KMS-11 (cell line): ENCODE measurements around the gene WFIKKN1.
A peak's percentile ranks its signal among the peaks of the same experiment; 100 is the strongest.

Experiments used
- H2AFZ ChIP-seq: fragments of 200-600 bp; sonication (generic); 2 replicates; pipeline ENCODE4 v1.6.1; 2016; ENCODE audit warnings: antibody characterized with exemption, mixed run types, low read depth
- H3K27ac ChIP-seq: fragments of 200-600 bp; sonication (generic); 2 replicates; pipeline ENCODE4 v1.6.1; 2016; ENCODE audit warnings: mild to moderate bottlenecking, mixed run types
- H3K27me3 ChIP-seq: fragments of 200-600 bp; sonication (generic); 2 replicates; pipeline ENCODE4 v1.6.1; 2017; ENCODE audit warnings: mild to moderate bottlenecking, low read depth, mixed run types, moderate library complexity; ENCODE audit not compliant: insufficient read depth
- H3K36me3 ChIP-seq: fragments of 200-600 bp; sonication (generic); 2 replicates; pipeline ENCODE4 v1.6.1; 2017; ENCODE audit warnings: mild to moderate bottlenecking, mixed run types; ENCODE audit not compliant: insufficient read depth
- H3K4me1 ChIP-seq: fragments of 200-600 bp; sonication (generic); 2 replicates; pipeline ENCODE4 v1.6.1; 2016; ENCODE audit warnings: mild to moderate bottlenecking, low read depth, mixed run types; ENCODE audit not compliant: poor library complexity, severe bottlenecking
- H3K4me2 ChIP-seq: fragments of 200-600 bp; sonication (generic); 2 replicates; pipeline ENCODE4 v1.7.0; 2016; ENCODE audit warnings: mild to moderate bottlenecking, mixed run types
- H3K4me3 ChIP-seq: fragments of 200-600 bp; sonication (generic); IDR thresholded peaks from 2 replicates; pipeline ENCODE4 v1.6.1; 2017; ENCODE audit warnings: low read depth, low read length, mixed read lengths; ENCODE audit not compliant: insufficient read depth
- H3K79me2 ChIP-seq: fragments of 200-600 bp; sonication (generic); 2 replicates; pipeline ENCODE4 v1.6.1; 2016; ENCODE audit warnings: low read depth, mixed run types; ENCODE audit not compliant: insufficient read depth
- H3K9ac ChIP-seq: fragments of 200-600 bp; sonication (generic); 2 replicates; pipeline ENCODE4 v1.6.1; 2016; ENCODE audit warnings: mild to moderate bottlenecking, mixed run types
- H4K20me1 ChIP-seq: fragments of 200-600 bp; sonication (generic); 2 replicates; pipeline ENCODE4 v1.6.1; 2016; ENCODE audit warnings: mild to moderate bottlenecking, mixed run types; ENCODE audit not compliant: insufficient read depth
- CTCF ChIP-seq: fragments of 200-600 bp; sonication (generic); conservative IDR thresholded peaks from 2 replicates; pipeline ENCODE4 v1.6.1; 2017; ENCODE audit warnings: low read depth, mild to moderate bottlenecking, antibody characterized with exemption, low read length, moderate library complexity, mixed read lengths

Gene WFIKKN1

GRCh38 chr16:610513-611381 is 20.0 kb upstream of the WFIKKN1 start:
- H3K27me3 ChIP-seq = no peaks in the 10 kb centered on the region
- no peaks in the 10 kb centered on the region for H3K36me3 ChIP-seq
- H3K4me2 ChIP-seq = no peak overlapping the region
- H4K20me1 ChIP-seq = no peaks in the 10 kb centered on the region
- peak; percentile 41 for TF ChIP-seq CTCF
- no peak overlapping the region for H2AFZ ChIP-seq
- peaks cover 3% of the 10 kb centered on the region; the same call in 1 of the 2 replicates for H3K79me2 ChIP-seq
- no peaks in the 10 kb centered on the region for H3K4me1 ChIP-seq
- no peak overlapping the region for H3K9ac ChIP-seq
- H3K27ac ChIP-seq = no peak overlapping the region
- H3K4me3 ChIP-seq = no peak overlapping the region

- H3K4me1 ChIP-seq = no peaks in the 10 kb centered on the region
- no peak overlapping the region for H3K9ac ChIP-seq
- no peaks in the 10 kb centered on the region for H4K20me1 ChIP-seq
- no peak overlapping the region for H3K4me3 ChIP-seq
- no peak overlapping the region for H3K27ac ChIP-seq
- H3K36me3 ChIP-seq = no peaks in the 10 kb centered on the region
- TF ChIP-seq CTCF = no peak
- H3K4me2 ChIP-seq = no peak overlapping the region
- H3K27me3 ChIP-seq = no peaks in the 10 kb centered on the region
- H3K79me2 ChIP-seq = peaks cover 3% of the 10 kb centered on the region; the same call in 1 of the 2 replicates
- no peak overlapping the region for H2AFZ ChIP-seq
These were observed 15.7 kb upstream of the WFIKKN1 start for GRCh38 chr16:615122-615521.

- Histone ChIP-seq H3K4me3 (no peak overlapping the region), H3K4me1 (no peaks in the 10 kb centered on the region), H2AFZ (no peak overlapping the region), H3K4me2 (no peak overlapping the region), H3K27me3 (no peaks in the 10 kb centered on the region), H3K79me2 (peaks cover 3% of the 10 kb centered on the region; the same call in 1 of the 2 replicates), H4K20me1 (no peaks in the 10 kb centered on the region), H3K27ac (no peak overlapping the region), H3K9ac (no peak overlapping the region), H3K36me3 (no peaks in the 10 kb centered on the region)
- TF ChIP-seq CTCF = no peak
These were observed 13.8 kb upstream of the WFIKKN1 start for GRCh38 chr16:616733-617586.

GRCh38 chr16:617855-618254 is 12.9 kb upstream of the WFIKKN1 start:
- Histone ChIP-seq H3K9ac (no peak overlapping the region), H3K36me3 (no peaks in the 10 kb centered on the region), H3K4me3 (no peak overlapping the region), H2AFZ (no peak overlapping the region), H3K4me1 (no peaks in the 10 kb centered on the region), H3K27ac (no peak overlapping the region), H3K27me3 (no peaks in the 10 kb centered on the region), H3K79me2 (peaks cover 3% of the 10 kb centered on the region; the same call in 1 of the 2 replicates), H3K4me2 (no peak overlapping the region), H4K20me1 (no peaks in the 10 kb centered on the region)
- TF ChIP-seq CTCF = no peak
